MM.1S (cell line): Measurements from ENCODE around the gene KLHL11.
"Not testable (repeated sequence)": the region's sequence is repeated elsewhere in the genome, so short reads cannot be mapped to it uniquely, and the experiment has no call there.

Experiments
- DNase-seq: peaks from one replicate; pipeline ENCODE4 v3.0.0-alpha.2; 2015
- H2AFZ ChIP-seq: fragments of 300-600 bp; sonication (generic); 2 replicates; pipeline ENCODE4 v1.6.0; 2016; ENCODE audit warnings: antibody characterized with exemption, low read length
- H3F3A ChIP-seq: fragments of 300-600 bp; sonication (generic); 2 replicates; pipeline ENCODE4 v1.6.1; 2016; ENCODE audit warnings: mild to moderate bottlenecking, antibody characterized with exemption, low read length, moderate library complexity, mixed read lengths; ENCODE audit not compliant: insufficient read depth
- H3K27ac ChIP-seq: fragments of 300-600 bp; sonication (generic); 2 replicates; pipeline ENCODE4 v1.5.1; 2016; ENCODE audit warnings: mild to moderate bottlenecking, low read length
- H3K27me3 ChIP-seq: fragments of 300-600 bp; sonication (generic); replicated peaks from 2 replicates; pipeline ENCODE4 v1.6.0; 2016; ENCODE audit warnings: low read length; ENCODE audit not compliant: insufficient read depth
- H3K36me3 ChIP-seq: fragments of 300-600 bp; sonication (generic); replicated peaks from 2 replicates; pipeline ENCODE4 v1.6.1; 2016; ENCODE audit warnings: mild to moderate bottlenecking, low read length, mixed read lengths; ENCODE audit not compliant: insufficient read depth
- H3K4me1 ChIP-seq: fragments of 300-600 bp; sonication (generic); 2 replicates; pipeline ENCODE4 v1.6.1; 2016; ENCODE audit warnings: low read length, mixed read lengths
- H3K4me2 ChIP-seq: fragments of 300-600 bp; sonication (generic); 2 replicates; pipeline ENCODE4 v1.6.0; 2016; ENCODE audit warnings: low read depth, low read length
- H3K4me3 ChIP-seq: fragments of 300-600 bp; sonication (generic); 2 replicates; pipeline ENCODE4 v1.5.1; 2016; ENCODE audit warnings: low read length, mixed read lengths
- H3K79me2 ChIP-seq: fragments of 300-600 bp; sonication (generic); 2 replicates; pipeline ENCODE4 v1.6.1; 2016; ENCODE audit warnings: mixed run types, low read length, mixed read lengths
- H3K9ac ChIP-seq: fragments of 300-600 bp; sonication (generic); 2 replicates; pipeline ENCODE4 v1.6.1; 2016; ENCODE audit warnings: low read length, mixed read lengths
- H3K9me2 ChIP-seq: fragments of 300-600 bp; sonication (generic); replicated peaks from 2 replicates; pipeline ENCODE4 v1.6.1; 2016; ENCODE audit warnings: mild to moderate bottlenecking, low read length, mixed read lengths; ENCODE audit not compliant: insufficient read depth
- H3K9me3 ChIP-seq: fragments of 300-600 bp; sonication (generic); replicated peaks from 2 replicates; pipeline ENCODE4 v1.6.1; 2016; ENCODE audit warnings: mild to moderate bottlenecking, low read length, mixed read lengths; ENCODE audit not compliant: insufficient read depth
- H4K20me1 ChIP-seq: fragments of 300-600 bp; sonication (generic); 2 replicates; pipeline ENCODE4 v1.6.1; 2016; ENCODE audit warnings: mild to moderate bottlenecking, low read length, moderate library complexity, mixed read lengths; ENCODE audit not compliant: insufficient read depth
- CTCF ChIP-seq: fragments of 300-600 bp; sonication (generic); IDR thresholded peaks from 2 replicates; pipeline ENCODE4 v1.5.1; 2016; ENCODE audit warnings: antibody characterized with exemption, low read length, mixed read lengths
- EZH2 ChIP-seq: fragments of 300-600 bp; sonication (generic); optimal IDR thresholded peaks from 2 replicates; pipeline ENCODE3; 2017; ENCODE audit warnings: low read depth, mild to moderate bottlenecking, antibody characterized with exemption, low read length, mixed read lengths
- EZH2phosphoT487 ChIP-seq: fragments of 300-600 bp; sonication (generic); IDR thresholded peaks from 2 replicates; pipeline ENCODE4 v1.6.1; 2018; ENCODE audit warnings: antibody characterized with exemption, low read length

The KLHL11 gene

GRCh38 chr17:41849251-41849990 lies 15.8 kb downstream of the KLHL11 start:
- no peak for DNase-seq
- no peaks in the 10 kb centered on the region for H3F3A ChIP-seq
- TF ChIP-seq EZH2 (no peak), EZH2phosphoT487 (no peak), CTCF (no peak)
- H3K9me2 ChIP-seq = no peaks in the 10 kb centered on the region
- H3K27me3 ChIP-seq = no peaks in the 10 kb centered on the region
- H3K4me2 ChIP-seq = no peak overlapping the region
- H3K79me2 ChIP-seq = peaks cover 65% of the 10 kb centered on the region
- no peaks in the 10 kb centered on the region for H3K4me1 ChIP-seq
- no peak overlapping the region for H3K27ac ChIP-seq
- H3K9ac ChIP-seq = no peak overlapping the region
- H2AFZ ChIP-seq = no peak overlapping the region
- peaks cover 3% of the 10 kb centered on the region; the same call in 1 of the 2 replicates for H4K20me1 ChIP-seq
- no peaks in the 10 kb centered on the region for H3K36me3 ChIP-seq
- no peaks in the 10 kb centered on the region for H3K9me3 ChIP-seq
- H3K4me3 ChIP-seq = no peak overlapping the region

GRCh38 chr17:41848788-41849187 lies 16.4 kb downstream of the KLHL11 start:
- TF ChIP-seq CTCF (no peak), EZH2phosphoT487 (no peak), EZH2 (no peak)
- H3K79me2 ChIP-seq = peaks cover 59% of the 10 kb centered on the region
- H3K4me2 ChIP-seq = no peak overlapping the region
- no peaks in the 10 kb centered on the region for H3K4me1 ChIP-seq
- 0 out of 2 replicates have a peak, but pooled peaks cover 3% of the 10 kb centered on the region for H4K20me1 ChIP-seq
- no peaks in the 10 kb centered on the region for H3K36me3 ChIP-seq
- H3K9me2 ChIP-seq = no peaks in the 10 kb centered on the region
- no peak overlapping the region for H2AFZ ChIP-seq
- no peak overlapping the region for H3K27ac ChIP-seq
- no peak for DNase-seq
- no peaks in the 10 kb centered on the region for H3K9me3 ChIP-seq
- H3K9ac ChIP-seq = no peak overlapping the region
- no peaks in the 10 kb centered on the region for H3K27me3 ChIP-seq
- no peak overlapping the region for H3K4me3 ChIP-seq
- no peaks in the 10 kb centered on the region for H3F3A ChIP-seq

GRCh38 chr17:41844971-41845370 lies 20.3 kb downstream of the KLHL11 start:
- Histone ChIP-seq H4K20me1 (no peaks in the 10 kb centered on the region), H3K4me2 (no peak overlapping the region), H3F3A (no peaks in the 10 kb centered on the region), H3K36me3 (no peaks in the 10 kb centered on the region), H3K4me3 (no peak overlapping the region), H2AFZ (no peak overlapping the region), H3K9ac (no peak overlapping the region), H3K27me3 (no peaks in the 10 kb centered on the region), H3K79me2 (peaks cover 22% of the 10 kb centered on the region), H3K9me2 (no peaks in the 10 kb centered on the region), H3K9me3 (no peaks in the 10 kb centered on the region), H3K27ac (no peak overlapping the region), H3K4me1 (no peaks in the 10 kb centered on the region)
- no peak for DNase-seq
- no peak for TF ChIP-seq EZH2
- no peak for TF ChIP-seq CTCF
- no peak for TF ChIP-seq EZH2phosphoT487

GRCh38 chr17:41840781-41841180 lies 24.4 kb downstream of the KLHL11 start:
- not testable (repeated sequence) for H3K79me2 ChIP-seq, DNase-seq, H3K4me3 ChIP-seq, H3K9me2 ChIP-seq, H4K20me1 ChIP-seq, H2AFZ ChIP-seq, H3K36me3 ChIP-seq, H3F3A ChIP-seq, H3K9ac ChIP-seq, H3K9me3 ChIP-seq, H3K4me2 ChIP-seq, H3K4me1 ChIP-seq, H3K27me3 ChIP-seq, H3K27ac ChIP-seq

- not testable (repeated sequence) for H3K4me3 ChIP-seq, H3K9me2 ChIP-seq, H4K20me1 ChIP-seq, H3K27me3 ChIP-seq, H3K4me2 ChIP-seq, H2AFZ ChIP-seq, H3K79me2 ChIP-seq, DNase-seq, H3K9me3 ChIP-seq, H3K9ac ChIP-seq, H3K4me1 ChIP-seq, H3F3A ChIP-seq, H3K27ac ChIP-seq, H3K36me3 ChIP-seq
These were observed 25.8 kb downstream of the KLHL11 start for GRCh38 chr17:41839448-41839847.
